Hepatocyte (in vitro differentiated cells): ENCODE data around the gene NPFF.

Experiments
- CTCF ChIP-seq: fragments of 200-600 bp; sonication (generic); IDR thresholded peaks from 2 replicates; pipeline ENCODE4 v1.5.1; 2016; ENCODE audit warnings: antibody characterized with exemption, mild to moderate bottlenecking; ENCODE audit not compliant: poor library complexity
- EZH2 ChIP-seq: fragments of 200-600 bp; sonication (generic); IDR thresholded peaks from 2 replicates; pipeline ENCODE4 v1.6.1; 2016; ENCODE audit warnings: antibody characterized with exemption, mild to moderate bottlenecking, borderline replicate concordance

DNA sequence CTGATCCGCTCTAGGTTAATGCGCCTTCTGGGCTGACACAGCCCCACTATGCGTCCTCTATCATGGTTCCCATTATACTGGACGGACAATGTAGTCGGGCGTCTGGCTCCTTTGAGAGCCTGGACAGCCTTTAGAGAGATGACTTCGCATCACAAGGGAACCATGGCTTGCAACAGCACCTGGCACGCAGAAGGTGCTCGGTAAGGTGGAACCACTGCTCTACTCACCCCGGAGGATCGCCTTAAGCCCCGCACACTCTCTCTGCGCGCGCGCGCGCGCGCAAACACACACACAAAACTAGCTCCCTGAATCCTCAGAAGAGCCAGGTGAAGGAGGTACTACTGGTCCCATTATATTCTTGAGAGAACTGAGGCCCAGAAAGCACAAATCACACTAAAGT, 15.1 kb downstream of the NPFF start:
- TF ChIP-seq CTCF, result no peak
- no peak for TF ChIP-seq EZH2
